ENCODE data around the gene HSPB6.
A peak's percentile ranks its signal among the peaks of the same experiment; 100 is the strongest.

Gene HSPB6

DNA sequence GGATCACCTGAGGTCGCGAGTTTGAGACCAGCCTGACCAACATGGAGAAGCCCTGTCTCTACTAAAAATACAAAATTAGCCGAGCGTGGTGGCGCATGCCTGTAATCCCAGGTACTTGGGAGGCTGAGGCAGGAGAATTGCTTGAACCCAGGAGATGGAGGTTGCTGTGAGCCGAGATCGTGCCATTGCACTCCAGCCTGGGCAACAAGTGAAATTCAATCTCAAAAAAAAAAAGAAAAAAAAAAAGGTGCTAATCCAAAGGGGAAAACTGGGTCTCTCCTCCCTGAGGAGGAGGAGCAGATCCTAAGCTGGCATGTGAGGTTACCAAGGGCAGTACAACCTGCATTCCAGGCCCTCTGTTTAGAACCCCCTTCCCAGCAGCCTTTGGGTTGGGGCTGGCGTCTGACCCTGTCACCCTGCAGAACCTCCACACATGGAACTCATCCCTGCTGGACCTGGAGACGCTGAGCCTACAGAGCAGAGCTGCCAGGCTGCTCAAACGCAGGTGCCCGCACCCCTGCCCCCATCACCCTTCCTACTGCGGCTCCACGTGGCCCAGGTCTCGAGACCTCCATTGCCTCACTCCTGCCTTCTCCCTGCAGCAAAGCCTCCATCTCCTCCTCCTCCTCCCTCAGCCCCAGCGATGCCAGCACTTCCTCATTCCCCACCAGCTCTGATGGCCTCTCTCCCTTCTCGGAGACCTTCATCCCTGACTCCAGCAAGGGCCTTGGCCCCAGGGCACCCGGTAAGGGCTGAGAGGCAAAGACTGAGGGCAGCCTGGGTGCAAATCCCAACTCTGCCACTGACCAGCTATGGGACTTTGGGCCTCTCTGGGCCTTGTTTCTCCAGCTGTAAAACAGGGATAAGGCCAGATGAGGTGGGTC is 7.8 kb upstream of the HSPB6 start:
- DNase-seq: no peak

- no peak for DNase-seq
Observed at GRCh38 chr19:35760711-35761349, 4.0 kb upstream of the HSPB6 start.

- no peak for DNase-seq
Observed at GRCh38 chr19:35759697-35760096, 2.9 kb upstream of the HSPB6 start.

- peak; percentile 97 to 98 for DNase-seq
Observed at GRCh38 chr19:35757749-35758608, 1.1 kb upstream of the HSPB6 start, which contains the start of gene PROSER3. Gene PROSER3, plus strand, starts transcription at chr19:35758176. Its CDS starts 40 bp downstream, at chr19:35758216.

GRCh38 chr19:35757231-35757748 is 461 bp upstream of the HSPB6 start:
- no peak for DNase-seq

DNA sequence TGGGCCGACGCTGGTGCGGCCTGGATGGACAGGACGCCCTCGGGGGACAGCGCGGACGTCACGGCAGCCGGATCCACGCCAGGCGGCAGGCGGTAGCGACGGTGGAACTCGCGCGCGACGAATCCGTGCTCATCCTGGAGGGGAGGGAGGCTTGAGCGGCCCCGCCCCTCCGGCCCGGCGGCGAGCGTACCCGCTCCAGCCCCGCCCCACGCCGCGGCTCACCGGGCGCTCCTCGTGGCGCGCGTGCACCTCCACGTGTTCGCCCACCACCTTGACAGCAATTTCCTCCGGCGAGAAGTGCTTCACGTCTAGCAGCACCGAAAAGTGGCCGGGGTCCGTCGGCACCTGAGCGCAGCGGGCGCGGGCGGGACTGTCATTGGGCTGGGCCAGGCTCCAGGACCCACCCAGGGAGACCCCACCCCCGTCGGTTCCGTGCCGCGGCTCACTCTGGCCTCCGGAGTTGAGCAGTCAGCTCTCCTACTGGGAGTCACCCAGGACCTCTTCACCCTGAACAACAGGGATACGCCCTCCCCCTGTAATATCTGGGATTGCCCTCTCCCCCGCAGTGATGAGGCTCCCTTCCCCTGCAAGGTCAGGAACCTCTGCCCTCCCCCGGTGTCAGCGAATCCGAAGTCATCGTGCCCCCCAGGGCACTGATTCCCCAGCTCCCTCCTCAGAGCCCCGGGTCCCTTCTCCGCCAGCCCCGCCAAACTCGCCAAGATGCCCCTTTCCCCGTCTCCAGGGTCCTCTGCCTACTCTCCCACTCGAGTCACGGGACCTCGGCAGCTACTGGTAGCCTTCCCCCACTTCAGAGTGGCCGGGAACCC is 1.1 kb downstream of the HSPB6 start:
- no peak for DNase-seq

GRCh38 chr19:35755131-35755549 is 1.7 kb downstream of the HSPB6 start:
- DNase-seq: no peak

DNA sequence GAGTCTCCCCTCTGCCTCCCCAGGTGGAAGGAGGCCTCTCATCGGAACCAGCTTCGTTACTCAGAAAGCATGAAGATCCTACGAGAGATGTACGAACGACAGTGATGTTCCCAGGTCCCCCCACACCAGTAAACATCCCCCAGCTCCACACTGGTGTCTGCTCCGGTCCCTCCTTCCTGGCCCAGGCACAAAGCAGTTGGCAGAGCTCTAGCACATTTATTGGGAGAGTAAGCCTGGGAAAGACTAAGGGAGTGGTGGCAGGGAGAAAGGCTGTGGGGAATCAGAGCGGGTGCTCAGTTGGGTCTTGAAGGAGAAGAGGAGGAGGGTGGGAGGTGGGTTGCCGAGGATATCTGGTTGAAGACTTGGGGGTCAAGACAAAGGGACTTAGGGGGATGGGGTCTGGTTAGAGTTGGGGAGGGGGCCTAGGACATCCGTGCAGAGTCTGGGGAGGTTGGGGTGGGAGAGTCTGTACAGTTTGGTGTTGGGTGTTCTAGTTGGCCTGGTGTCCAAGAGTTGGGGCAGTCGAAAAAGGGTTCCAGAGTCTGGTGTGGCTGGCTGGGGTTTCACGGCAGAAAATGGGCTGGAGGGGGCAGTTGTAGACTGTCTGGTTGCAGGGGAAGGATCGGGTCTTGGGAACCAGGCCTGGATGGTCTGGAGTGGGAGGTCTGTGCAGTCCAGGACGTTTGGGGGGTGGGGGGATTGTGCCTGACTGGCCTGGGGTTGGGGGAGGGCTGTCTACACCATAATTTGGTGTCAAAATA is 2.3 kb downstream of the HSPB6 start:
- no peak for DNase-seq

- no peak for DNase-seq
Observed at GRCh38 chr19:35753634-35754369, 3.0 kb downstream of the HSPB6 start.

DNA sequence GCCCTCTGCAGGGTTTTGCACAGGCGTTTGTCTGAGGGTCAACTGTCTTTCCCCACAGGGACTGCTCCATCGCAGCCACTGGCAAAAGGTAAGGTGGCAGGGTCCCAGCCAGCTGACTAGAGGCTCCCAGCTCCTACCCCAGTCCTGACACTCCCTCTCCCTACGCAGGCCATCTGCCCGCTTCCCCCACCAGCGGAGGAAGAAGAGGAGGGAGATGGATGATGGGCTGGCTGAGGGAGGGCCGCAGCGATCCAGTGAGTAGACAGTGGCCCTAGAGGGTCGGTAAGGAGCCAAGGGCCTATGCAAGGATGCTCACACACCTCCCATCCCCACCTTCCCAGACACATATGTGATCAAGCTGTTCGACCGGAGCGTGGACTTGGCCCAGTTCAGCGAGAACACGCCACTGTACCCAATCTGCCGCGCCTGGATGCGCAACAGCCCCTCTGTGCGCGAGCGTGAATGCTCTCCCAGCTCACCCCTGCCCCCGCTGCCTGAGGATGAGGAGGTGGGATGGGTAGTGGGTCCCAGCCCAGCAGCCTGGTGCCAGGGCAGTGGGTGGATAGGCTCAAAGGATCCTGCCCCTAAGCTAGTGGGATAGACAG is 4.0 kb downstream of the HSPB6 start:
- DNase-seq: no peak

DNA sequence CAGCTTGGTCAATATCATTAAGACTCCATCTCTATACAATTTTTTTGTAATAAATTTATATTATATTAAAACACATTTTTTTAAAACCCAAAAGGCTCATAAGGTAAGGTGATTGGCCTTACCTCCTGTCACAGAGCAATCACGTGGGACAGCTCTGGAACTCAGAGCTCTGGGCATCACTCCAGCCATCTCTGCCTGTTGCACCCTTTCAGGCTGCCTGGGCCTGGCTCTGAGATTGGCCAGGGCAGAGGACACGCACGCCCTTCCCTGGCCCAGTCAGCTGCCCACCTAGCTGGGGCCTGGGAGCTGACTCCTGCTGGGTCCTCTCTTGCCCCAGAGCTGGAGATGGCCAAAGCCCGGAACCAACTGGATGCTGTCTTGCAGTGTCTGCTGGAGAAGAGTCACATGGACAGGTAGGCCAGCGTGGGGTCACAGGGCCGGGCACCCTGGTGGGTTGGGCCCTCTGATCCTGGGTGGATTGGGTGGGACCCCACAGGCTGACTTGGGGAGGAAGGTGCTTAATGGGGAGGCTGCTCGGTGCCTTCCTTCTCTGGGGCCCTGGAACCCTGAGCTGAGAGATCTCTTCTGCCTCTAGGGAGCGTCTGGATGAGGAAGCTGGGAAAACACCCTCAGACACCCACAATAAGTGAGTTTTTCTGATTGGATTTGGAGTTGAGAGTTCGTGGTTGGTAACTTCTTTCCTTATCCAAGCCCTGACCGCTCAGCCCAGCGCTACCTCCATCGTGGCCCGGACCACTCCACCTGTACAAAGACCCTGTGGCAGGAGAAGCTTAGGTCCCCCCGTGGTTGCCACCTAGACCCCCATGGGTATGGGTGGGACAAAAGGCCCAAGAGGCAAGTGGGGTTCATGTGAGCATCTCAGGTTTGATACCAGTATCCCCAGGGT is 4.7 kb downstream of the HSPB6 start:
- DNase-seq: no peak

- DNase-seq: no peak
Observed at GRCh38 chr19:35750167-35750566, 6.7 kb downstream of the HSPB6 start.

GRCh38 chr19:35748106-35749020 is 8.5 kb downstream of the HSPB6 start, which contains the start of gene LIN37:
Gene LIN37, plus strand, starts transcription at chr19:35748576. Its CDS starts 149 bp downstream, at chr19:35748725.
- peak; percentile 98 for DNase-seq

DNA sequence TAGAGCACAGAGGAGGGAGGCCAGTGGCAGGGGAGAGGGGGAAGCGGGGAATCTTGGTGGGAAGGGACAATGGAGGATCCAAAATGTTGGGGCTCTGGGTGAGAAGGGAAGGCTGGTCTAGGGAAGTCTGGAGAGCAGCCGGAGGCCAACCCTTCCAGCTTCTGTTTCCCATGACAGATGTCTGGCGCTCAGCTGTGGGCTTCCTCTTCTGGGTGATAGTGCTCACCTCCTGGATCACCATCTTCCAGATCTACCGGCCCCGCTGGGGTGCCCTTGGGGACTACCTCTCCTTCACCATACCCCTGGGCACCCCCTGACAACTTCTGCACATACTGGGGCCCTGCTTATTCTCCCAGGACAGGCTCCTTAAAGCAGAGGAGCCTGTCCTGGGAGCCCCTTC is 10.3 kb downstream of the HSPB6 start:
- DNase-seq: no peak

DNA sequence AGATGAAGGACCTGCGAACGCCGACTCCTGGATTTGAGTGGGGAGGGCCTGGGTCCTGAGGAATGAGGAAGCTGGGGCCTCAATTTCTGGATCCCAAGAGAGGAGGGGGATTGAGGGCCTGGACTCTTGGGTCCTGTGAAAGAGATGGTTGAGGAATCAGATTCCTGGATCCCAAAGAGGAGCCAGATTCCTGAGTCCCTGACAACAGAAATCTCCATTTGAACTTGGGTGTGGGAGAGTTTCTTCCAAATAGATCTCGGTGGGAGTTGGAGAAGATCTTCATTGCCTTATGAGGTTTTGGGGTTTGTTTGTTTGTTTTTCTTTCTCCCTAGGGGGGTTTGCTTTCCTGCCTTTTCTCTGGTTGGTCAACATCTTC is 10.8 kb downstream of the HSPB6 start:
- no peak for DNase-seq

GRCh38 chr19:35745328-35746086 is 11.3 kb downstream of the HSPB6 start, which contains the start of the genes PSENEN and U2AF1L4:
Gene PSENEN, plus strand, starts transcription at chr19:35745651. Its CDS starts 280 bp downstream, at chr19:35745931.
Gene U2AF1L4, minus strand, starts transcription at chr19:35745418. Its CDS starts 27 bp downstream, at chr19:35745391.
- DNase-seq: peak; percentile 97 to 99

Measured in NCI-H187 (cell line).